ENCODE results near the gene AURKA.

GRCh38 chr20:56417911-56418310, 25.9 kb upstream of the AURKA start:
- TF ChIP-seq CTCF (IDR thresholded peaks at IDR 0.05) (no peak), POLR2A (IDR thresholded peaks at IDR 0.05) (no peak)
